Endothelial cell of umbilical vein (primary cell): ENCODE results near the gene RPS19BP1. TPM values are rescaled to one million over a fixed set of nuclear protein-coding genes. Genes with fewer than 3 reads are reported as not detected.

ENCODE experiments used
- BruUV-seq: library from RNA; stranded (reverse); fragments of 400-500 nt; replicated peaks from 2 replicates; lab custom pipeline; 2021; lab: Mats Ljungman, UMichigan
- CTCF ChIA-PET: fragments of 300-600, 350-600 bp; sonication (Branson Sonifier 250); formaldehyde crosslinking; loops from one replicate; lab custom pipeline; 2021; ENCODE audit warnings: antibody characterized with exemption, inconsistent platforms; lab: Charles Lee
- POLR2A ChIA-PET: fragments of 300-600, 350-600 bp; sonication (Branson Sonifier 250); formaldehyde crosslinking; loops from one replicate; lab custom pipeline; 2021; ENCODE audit warnings: antibody characterized with exemption, inconsistent platforms; lab: Charles Lee
- DNase-seq: peaks from one replicate; pipeline ENCODE4 v3.0.0-alpha.2; 2011; ENCODE audit warnings: low read depth, low spot score
- FAIRE-seq: peaks from 2 replicates; lab custom pipeline; 2011; peaks lifted over from hg19 to GRCh38; lab: Jason Lieb, UNC
- H2AFZ ChIP-seq: 2 replicates; pipeline ENCODE4 v1.6.0; 2012; ENCODE audit warnings: low read depth, low read length, control low read depth, inconsistent platforms
- H3K27ac ChIP-seq: 2 replicates; pipeline ENCODE4 v1.5.1; 2011; ENCODE audit warnings: low read depth, mild to moderate bottlenecking, control low read depth, low read length, moderate library complexity; ENCODE audit not compliant: insufficient read depth
- H3K27me3 ChIP-seq, 2 experiments: 2 replicates each; pipeline versions ENCODE4 v1.6.0 to v1.6.1; 2011; ENCODE audit warnings: low read length in 2 of 2, mixed read lengths in 1 of 2; ENCODE audit not compliant: control insufficient read depth in 2 of 2, insufficient read depth in 2 of 2
- H3K36me3 ChIP-seq, 2 experiments: 2 replicates in 1 of 2; 3 replicates in 1 of 2; pipeline ENCODE4 v1.5.1; 2011; ENCODE audit warnings: low read length in 2 of 2, mild to moderate bottlenecking in 1 of 2, moderate library complexity in 1 of 2; ENCODE audit not compliant: control insufficient read depth in 2 of 2, insufficient read depth in 2 of 2; ENCODE audit errors: extremely low read depth in 1 of 2
- H3K4me1 ChIP-seq: 3 replicates; pipeline ENCODE4 v1.5.1; 2011; ENCODE audit warnings: mild to moderate bottlenecking, low read length; ENCODE audit not compliant: control insufficient read depth, insufficient read depth; ENCODE audit errors: extremely low read depth
- H3K4me2 ChIP-seq: 2 replicates; pipeline ENCODE4 v1.6.1; 2011; ENCODE audit warnings: low read length, control low read depth, mixed read lengths; ENCODE audit not compliant: insufficient read depth
- H3K4me3 ChIP-seq, 3 experiments: fragments of 200-600 bp in 1 of 3; sonication (generic), shearing (Covaris generic) in 1 of 3; replicated peaks in 1 of 3; 2 replicates each; pipeline ENCODE4 v1.5.1; 2011 to 2016; ENCODE audit warnings: control low read depth in 3 of 3, low read length in 3 of 3, mild to moderate bottlenecking in 2 of 3, inconsistent platforms in 1 of 3, low read depth in 1 of 3, moderate library complexity in 1 of 3; ENCODE audit not compliant: insufficient read depth in 1 of 3
- H3K79me2 ChIP-seq: 2 replicates; pipeline ENCODE4 v1.6.0; 2012; ENCODE audit warnings: low read length, inconsistent platforms; ENCODE audit not compliant: control insufficient read depth, insufficient read depth
- H3K9ac ChIP-seq: replicated peaks from 2 replicates; pipeline ENCODE3; 2011; ENCODE audit warnings: low read length, control low read depth; ENCODE audit not compliant: insufficient read depth; ENCODE audit errors: extremely low read depth
- H3K9me1 ChIP-seq: replicated peaks from 3 replicates; pipeline ENCODE4 v1.6.0; 2011; ENCODE audit warnings: mild to moderate bottlenecking, low read length; ENCODE audit not compliant: control insufficient read depth, insufficient read depth; ENCODE audit errors: extremely low read depth
- H3K9me3 ChIP-seq: replicated peaks from 2 replicates; pipeline ENCODE4 v1.5.1; 2012; ENCODE audit warnings: low read length, inconsistent platforms; ENCODE audit not compliant: control insufficient read depth, insufficient read depth
- H4K20me1 ChIP-seq: replicated peaks from 2 replicates; pipeline ENCODE3; 2011; ENCODE audit warnings: mild to moderate bottlenecking, low read length; ENCODE audit not compliant: control insufficient read depth, insufficient read depth; ENCODE audit errors: extremely low read depth
- EZH2 ChIP-seq: IDR thresholded peaks from 2 replicates; pipeline ENCODE4 v1.6.1; 2012; ENCODE audit warnings: borderline replicate concordance, low read depth, mild to moderate bottlenecking, moderate library complexity, low read length, inconsistent platforms; ENCODE audit not compliant: severe bottlenecking
- FOS ChIP-seq: IDR thresholded peaks from 2 replicates; pipeline ENCODE4 v1.6.1; 2011; ENCODE audit warnings: mild to moderate bottlenecking, low read length, moderate library complexity, borderline replicate concordance; ENCODE audit not compliant: insufficient read depth
- GATA2 ChIP-seq: IDR thresholded peaks from 2 replicates; pipeline ENCODE4 v1.7.0; 2011; ENCODE audit warnings: low read depth, mild to moderate bottlenecking, moderate library complexity, mixed read lengths, low read length; ENCODE audit not compliant: insufficient read length, insufficient read depth
- JUN ChIP-seq: IDR thresholded peaks from 2 replicates; pipeline ENCODE4 v1.6.1; 2011; ENCODE audit warnings: borderline replicate concordance, low read depth; ENCODE audit not compliant: insufficient read length, insufficient read depth
- MYC ChIP-seq: IDR thresholded peaks from one replicate; pipeline ENCODE4 v1.6.1; 2011; ENCODE audit warnings: mild to moderate bottlenecking, low read depth, low read length
- POLR2A ChIP-seq: IDR thresholded peaks from 2 replicates; pipeline ENCODE4 v1.6.1; 2012; ENCODE audit warnings: low read depth, mild to moderate bottlenecking, control low read depth, low read length
- POLR2AphosphoS5 ChIP-seq: IDR thresholded peaks from 2 replicates; pipeline ENCODE4 v1.6.1; 2012; ENCODE audit warnings: low read depth, mild to moderate bottlenecking, control low read depth, low read length, moderate library complexity; ENCODE audit not compliant: insufficient read depth
- dilution Hi-C: fragments of 300-500 bp; cut with MboI; formaldehyde crosslinking; loops from one replicate; pipeline ENCODE4 v1.15.0; 2019; ENCODE audit warnings: low sequenced_read_pairs; ENCODE audit not compliant: extremely low pct_ligation_motif_present
- intact Hi-C: fragments of 100-400 bp; cut with micrococcal nuclease; formaldehyde crosslinking; loops from one replicate; pipeline ENCODE4 v1.10.0; 2022
- polyA plus RNA-seq, 4 experiments: library from polyadenylated mRNA; depleted of rRNA in 3 of 4; stranded (reverse) in 3 of 4; unstranded in 1 of 4; fragments of >200 nt; gene quantifications; 2 replicates each; pipeline versions ENCODE4 v1.2.1 to v1.2.3, GENCODE V29; 2011 to 2012; ENCODE audit warnings: missing spikeins in 1 of 4
- total RNA-seq: library from RNA; stranded (reverse); gene quantifications from 2 replicates; pipeline ENCODE4 v1.2.3, GENCODE V29; 2021
- TF ChIP-seq, protein P1 (sequence below): IDR thresholded peaks from 2 replicates; pipeline ENCODE4 v1.6.1; 2011; ENCODE audit not compliant: insufficient read depth, insufficient read length
- TF ChIP-seq, protein P2 (sequence below), 2 donors: IDR thresholded peaks; 1 replicate in 1 of 2; 2 replicates in 1 of 2; pipeline ENCODE4 v1.5.1; 2011; ENCODE audit warnings: low read length in 2 of 2, mild to moderate bottlenecking in 2 of 2, moderate library complexity in 2 of 2, control low read depth in 1 of 2, inconsistent platforms in 1 of 2, low read depth in 1 of 2; ENCODE audit not compliant: insufficient read depth in 1 of 2; ENCODE audit errors: extremely low read depth in 1 of 2

RPS19BP1 gene
- total and polyA plus RNA-seq, 2 donors (not counting 3 experiments of a cell fraction or from before 2014, with no cell fraction given) = 66.6 to 84.3 TPM

DNA sequence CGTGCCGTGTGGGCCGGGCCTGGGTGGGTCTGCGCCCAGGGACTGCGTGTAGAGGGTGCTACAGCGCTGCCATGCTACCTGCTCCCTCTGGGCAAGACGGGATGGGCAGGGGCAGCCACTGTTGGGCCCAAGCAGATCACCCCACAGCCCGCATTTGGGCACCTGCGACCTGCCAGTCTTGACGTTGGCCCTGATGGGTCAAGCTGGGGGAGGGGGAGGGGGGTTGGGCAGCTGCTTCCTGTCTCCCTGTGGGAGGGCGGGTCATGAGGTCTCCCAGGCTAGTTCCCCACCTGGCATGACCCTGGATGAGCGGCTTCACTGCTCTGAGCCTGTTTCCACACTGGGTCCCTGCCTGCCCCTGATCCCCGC, 2.8 kb upstream of the RPS19BP1 start:
- Histone ChIP-seq H3K79me2 (peaks cover 16% of the 10 kb centered on the region), H3K27ac (no peak overlapping the region), H3K27me3 (no peaks in the 10 kb centered on the region), H3K36me3 (no peaks in the 10 kb centered on the region), H3K4me3 (no peak overlapping the region), H3K9me3 (no peaks in the 10 kb centered on the region), H3K4me1 (peaks cover 18% of the 10 kb centered on the region), H3K9me1 (no peaks in the 10 kb centered on the region), H2AFZ (no peak overlapping the region), H3K4me2 (no peak overlapping the region), H3K9ac (no peak overlapping the region), H4K20me1 (no peaks in the 10 kb centered on the region)
- BruUV-seq = no TSS peak
- dilution Hi-C loops (no loop called here), intact Hi-C loops (loop anchor here (2.0 kb wide), 1 partner anchor 489 kb away; no protein-coding TSS in a partner anchor)
- ChIA-PET CTCF (interaction anchor here (0.6 to 6.1 kb wide), 19 partner anchors 8 to 813 kb away, joined by 3 to 157 read pairs (median 5); no protein-coding TSS in a partner anchor), POLR2A (no interaction called here)
- DNase-seq = no peak
- no peak for FAIRE-seq
- no peak for TF ChIP-seq JUN
- no peak for TF ChIP-seq POLR2AphosphoS5
- TF ChIP-seq FOS = no peak
- TF ChIP-seq, protein P1, sequence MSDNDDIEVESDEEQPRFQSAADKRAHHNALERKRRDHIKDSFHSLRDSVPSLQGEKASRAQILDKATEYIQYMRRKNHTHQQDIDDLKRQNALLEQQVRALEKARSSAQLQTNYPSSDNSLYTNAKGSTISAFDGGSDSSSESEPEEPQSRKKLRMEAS = no peak
- TF ChIP-seq POLR2A = no peak
- no peak for TF ChIP-seq MYC
- TF ChIP-seq EZH2 = no peak
- TF ChIP-seq GATA2 = no peak
- TF ChIP-seq, protein P2, sequence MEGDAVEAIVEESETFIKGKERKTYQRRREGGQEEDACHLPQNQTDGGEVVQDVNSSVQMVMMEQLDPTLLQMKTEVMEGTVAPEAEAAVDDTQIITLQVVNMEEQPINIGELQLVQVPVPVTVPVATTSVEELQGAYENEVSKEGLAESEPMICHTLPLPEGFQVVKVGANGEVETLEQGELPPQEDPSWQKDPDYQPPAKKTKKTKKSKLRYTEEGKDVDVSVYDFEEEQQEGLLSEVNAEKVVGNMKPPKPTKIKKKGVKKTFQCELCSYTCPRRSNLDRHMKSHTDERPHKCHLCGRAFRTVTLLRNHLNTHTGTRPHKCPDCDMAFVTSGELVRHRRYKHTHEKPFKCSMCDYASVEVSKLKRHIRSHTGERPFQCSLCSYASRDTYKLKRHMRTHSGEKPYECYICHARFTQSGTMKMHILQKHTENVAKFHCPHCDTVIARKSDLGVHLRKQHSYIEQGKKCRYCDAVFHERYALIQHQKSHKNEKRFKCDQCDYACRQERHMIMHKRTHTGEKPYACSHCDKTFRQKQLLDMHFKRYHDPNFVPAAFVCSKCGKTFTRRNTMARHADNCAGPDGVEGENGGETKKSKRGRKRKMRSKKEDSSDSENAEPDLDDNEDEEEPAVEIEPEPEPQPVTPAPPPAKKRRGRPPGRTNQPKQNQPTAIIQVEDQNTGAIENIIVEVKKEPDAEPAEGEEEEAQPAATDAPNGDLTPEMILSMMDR (IDR thresholded peaks at IDR 0.05; ENCODE audit: extremely low read depth in 1 of 2, insufficient read depth in 1 of 2, low read depth in 1 of 2, low read length in 2 of 2) = no peak
